Kidney epithelial cell (primary cell): ENCODE results near the gene CIZ1. TPM values are rescaled to one million over a fixed set of nuclear protein-coding genes. Genes with fewer than 3 reads are reported as not detected.

Source experiments
- DNase-seq: peaks from one replicate; pipeline ENCODE4 v3.0.0-alpha.2; 2010; ENCODE audit warnings: low read depth
- H3K27me3 ChIP-seq: 2 replicates; pipeline ENCODE4 v1.6.0; 2011; ENCODE audit warnings: low read length; ENCODE audit not compliant: control insufficient read depth, insufficient read depth
- H3K36me3 ChIP-seq: 2 replicates; pipeline ENCODE4 v1.5.1; 2011; ENCODE audit warnings: low read length; ENCODE audit not compliant: control insufficient read depth, insufficient read depth
- H3K4me3 ChIP-seq: 2 replicates; pipeline ENCODE4 v1.5.1; 2011; ENCODE audit warnings: low read depth, mild to moderate bottlenecking, control low read depth, low read length
- CTCF ChIP-seq: IDR thresholded peaks from 2 replicates; pipeline ENCODE4 v1.5.1; 2011; ENCODE audit warnings: mild to moderate bottlenecking, moderate library complexity, low read length, control low read depth, inconsistent platforms; ENCODE audit not compliant: insufficient read depth, poor library complexity, severe bottlenecking
- total RNA-seq: library from RNA; depleted of rRNA; stranded (reverse); fragments of >200 nt; gene quantifications from 2 replicates; pipeline ENCODE4 v1.2.3, GENCODE V29; 2015

CIZ1 gene
- total RNA-seq, 1 donor from 2014 or later: 56.9 TPM

DNA sequence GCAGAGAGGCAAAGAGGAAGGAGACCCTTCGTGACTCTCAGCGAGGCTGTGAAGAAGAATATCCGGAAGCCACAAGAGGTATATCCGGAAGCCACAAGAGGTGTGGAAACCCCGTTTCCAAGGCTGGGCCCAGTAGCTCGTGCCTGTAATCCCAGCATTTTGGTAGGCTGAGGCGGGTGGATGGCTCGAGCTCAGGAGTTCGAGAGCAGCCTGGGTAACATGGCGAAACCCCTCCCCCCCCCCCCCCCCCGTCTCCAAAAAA, 31.9 kb downstream of the CIZ1 start:
- TF ChIP-seq CTCF: no peak
- Histone ChIP-seq H3K27me3 (no peaks in the 10 kb centered on the region), H3K4me3 (peak overlapping the region; percentile 37), H3K36me3 (no peaks in the 10 kb centered on the region)
- no peak for DNase-seq

GRCh38 chr9:128155736-128156500, 35.5 kb downstream of the CIZ1 start:
- no peak for TF ChIP-seq CTCF
- H3K4me3 ChIP-seq: no peak overlapping the region
- H3K27me3 ChIP-seq: no peaks in the 10 kb centered on the region
- no peak for DNase-seq
- H3K36me3 ChIP-seq: no peaks in the 10 kb centered on the region

DNA sequence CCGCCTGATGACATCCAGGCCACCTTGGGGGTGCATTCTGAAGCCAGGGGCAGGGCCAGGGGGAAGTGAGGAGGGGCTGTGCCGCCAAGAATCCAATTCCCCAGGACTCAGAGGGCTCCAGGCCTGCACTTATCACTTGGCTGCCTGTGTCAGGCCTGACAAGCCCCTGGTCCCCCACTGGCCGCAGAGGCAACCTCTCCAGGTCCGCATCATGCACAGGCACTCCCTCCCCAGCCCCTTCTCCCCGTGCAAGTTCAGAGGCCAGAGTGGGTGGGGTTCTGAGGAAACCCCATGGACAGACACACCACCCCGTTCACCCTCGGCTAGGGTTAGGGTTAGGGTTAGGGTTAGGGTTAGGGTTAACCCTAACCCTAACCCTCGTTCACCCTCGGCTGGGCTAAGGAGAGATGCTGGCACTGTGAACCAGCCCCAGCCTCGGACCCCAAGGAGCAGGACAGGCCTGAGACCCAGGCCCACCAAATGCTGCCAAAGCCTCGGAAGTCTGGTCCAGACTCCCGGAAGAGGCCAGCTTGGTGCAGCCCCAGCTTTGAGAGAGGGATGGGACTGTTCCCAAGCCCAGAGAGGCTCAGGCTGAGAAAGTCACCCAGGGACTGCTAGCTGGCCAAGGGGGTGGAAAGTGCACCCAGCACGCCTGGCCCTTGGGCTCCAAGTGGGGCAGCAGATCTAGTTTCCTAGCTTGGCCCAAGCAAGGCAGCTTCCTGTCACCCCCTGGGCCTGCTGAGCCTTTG, 37.3 kb downstream of the CIZ1 start:
- TF ChIP-seq CTCF: no peak

DNA sequence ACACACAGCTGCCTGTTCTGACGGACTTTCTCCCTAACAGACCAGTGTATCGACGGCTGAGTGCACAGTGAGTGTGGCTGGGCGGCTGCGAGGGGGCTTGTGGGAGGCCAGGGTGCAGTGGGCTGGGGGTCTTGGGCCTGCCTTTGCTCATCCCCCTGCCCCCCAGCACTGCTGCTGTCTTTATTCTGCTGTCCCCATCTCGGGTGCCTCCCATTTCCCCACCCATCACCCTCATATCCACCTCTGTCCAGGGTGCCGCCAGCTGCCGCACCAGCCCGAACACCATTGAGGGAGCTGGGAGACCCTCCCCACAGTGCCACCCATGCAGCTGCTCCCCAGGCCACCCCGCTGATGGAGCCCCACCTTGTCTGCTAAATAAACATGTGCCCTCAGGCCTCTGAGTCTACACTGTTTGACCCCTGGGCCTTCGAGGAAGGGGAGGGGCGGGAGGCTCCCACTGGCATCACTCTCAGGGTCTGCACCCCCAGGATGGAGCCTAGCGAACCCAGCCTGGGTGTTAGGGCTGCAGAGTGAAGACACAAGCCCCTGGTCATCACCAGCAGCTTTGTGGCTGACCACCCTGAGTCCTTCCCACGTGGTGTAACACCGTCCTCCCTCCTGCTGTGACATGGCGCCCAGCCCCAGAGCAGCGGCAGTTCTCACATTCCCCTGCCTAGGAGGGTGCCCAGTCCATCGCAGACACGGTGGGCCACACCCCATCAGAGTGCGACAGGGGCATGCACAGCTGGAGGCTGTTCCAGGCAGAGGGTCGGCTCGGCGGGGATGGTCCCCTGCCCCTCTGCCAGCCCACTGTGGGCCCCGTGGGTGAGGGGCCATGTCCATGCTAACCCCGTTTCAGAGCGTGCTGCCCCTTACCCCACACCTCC, 38.1 kb downstream of the CIZ1 start:
- DNase-seq: no peak
- Histone ChIP-seq H3K4me3 (no peak overlapping the region), H3K36me3 (no peaks in the 10 kb centered on the region), H3K27me3 (no peaks in the 10 kb centered on the region)
- TF ChIP-seq CTCF: no peak

More for the DNA sequence above, 37.3 kb downstream of the CIZ1 start:
- no peaks in the 10 kb centered on the region for H3K36me3 ChIP-seq
- no peaks in the 10 kb centered on the region for H3K27me3 ChIP-seq
- DNase-seq: no peak
- no peak overlapping the region for H3K4me3 ChIP-seq

DNA sequence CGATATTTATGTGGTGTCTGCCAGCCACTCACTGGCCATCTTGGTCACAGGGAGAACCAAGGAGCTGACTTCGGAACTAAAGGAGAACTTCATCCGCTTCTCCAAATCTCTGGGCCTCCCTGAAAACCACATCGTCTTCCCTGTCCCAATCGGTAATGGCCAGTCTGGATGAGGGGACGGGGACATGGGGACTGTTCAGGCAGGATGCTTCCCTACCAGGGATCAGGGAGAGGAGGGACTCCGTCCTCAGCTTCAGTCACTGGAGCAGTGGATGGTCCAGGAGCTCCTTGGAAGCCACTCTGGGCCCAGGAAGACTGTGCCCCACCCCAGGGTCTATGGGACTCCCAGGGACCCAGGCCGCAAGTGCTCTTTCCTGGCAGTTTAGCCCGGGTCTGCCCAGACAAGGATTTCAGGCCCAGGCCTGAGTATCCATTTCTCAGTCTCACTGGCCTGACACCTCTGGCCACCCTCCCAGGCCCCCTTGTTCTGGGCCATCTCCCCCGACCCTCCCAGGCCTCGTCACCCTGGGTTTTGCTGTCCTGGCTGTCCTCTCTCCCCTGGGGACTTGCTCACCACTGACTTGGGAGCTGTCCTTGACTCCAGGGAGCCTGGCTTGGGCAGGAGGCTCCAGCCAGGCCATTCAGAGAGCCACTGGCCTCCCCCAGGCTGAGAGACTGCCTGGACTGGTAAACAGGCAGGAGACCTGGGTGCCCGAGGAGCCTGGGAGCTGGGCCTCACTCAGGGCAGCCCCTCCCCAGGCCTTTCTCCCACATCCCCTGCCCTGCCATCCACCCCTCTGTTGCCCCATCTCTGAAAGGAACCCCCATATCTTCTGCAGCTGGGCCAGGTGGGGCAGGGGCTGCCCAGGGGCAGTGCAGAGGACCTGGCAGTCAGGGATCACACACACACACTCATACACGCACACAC, 39.0 kb downstream of the CIZ1 start:
- Histone ChIP-seq H3K4me3 (no peak overlapping the region), H3K27me3 (no peaks in the 10 kb centered on the region), H3K36me3 (no peaks in the 10 kb centered on the region)
- TF ChIP-seq CTCF: no peak
- DNase-seq: no peak
